ENCODE measurements around the gene RIMBP2.

RIMBP2 gene

GRCh38 chr12:130673036-130673705 is 42.9 kb downstream of the RIMBP2 start:
- no peak for DNase-seq (ENCODE audit: low read depth)
- TF ChIP-seq, protein P1, sequence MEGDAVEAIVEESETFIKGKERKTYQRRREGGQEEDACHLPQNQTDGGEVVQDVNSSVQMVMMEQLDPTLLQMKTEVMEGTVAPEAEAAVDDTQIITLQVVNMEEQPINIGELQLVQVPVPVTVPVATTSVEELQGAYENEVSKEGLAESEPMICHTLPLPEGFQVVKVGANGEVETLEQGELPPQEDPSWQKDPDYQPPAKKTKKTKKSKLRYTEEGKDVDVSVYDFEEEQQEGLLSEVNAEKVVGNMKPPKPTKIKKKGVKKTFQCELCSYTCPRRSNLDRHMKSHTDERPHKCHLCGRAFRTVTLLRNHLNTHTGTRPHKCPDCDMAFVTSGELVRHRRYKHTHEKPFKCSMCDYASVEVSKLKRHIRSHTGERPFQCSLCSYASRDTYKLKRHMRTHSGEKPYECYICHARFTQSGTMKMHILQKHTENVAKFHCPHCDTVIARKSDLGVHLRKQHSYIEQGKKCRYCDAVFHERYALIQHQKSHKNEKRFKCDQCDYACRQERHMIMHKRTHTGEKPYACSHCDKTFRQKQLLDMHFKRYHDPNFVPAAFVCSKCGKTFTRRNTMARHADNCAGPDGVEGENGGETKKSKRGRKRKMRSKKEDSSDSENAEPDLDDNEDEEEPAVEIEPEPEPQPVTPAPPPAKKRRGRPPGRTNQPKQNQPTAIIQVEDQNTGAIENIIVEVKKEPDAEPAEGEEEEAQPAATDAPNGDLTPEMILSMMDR (IDR thresholded peaks at IDR 0.05; ENCODE audit: insufficient read depth, low read depth, low read length, missing control alignments): no peak
- no peak overlapping the region for H3K4me3 ChIP-seq (ENCODE audit: low read depth, low read length)

GRCh38 chr12:130672089-130672820 is 43.8 kb downstream of the RIMBP2 start:
- DNase-seq (ENCODE audit: low read depth): no peak
- TF ChIP-seq, protein P1 (IDR thresholded peaks at IDR 0.05; ENCODE audit: insufficient read depth, low read depth, low read length, missing control alignments): no peak
- H3K4me3 ChIP-seq (ENCODE audit: low read depth, low read length): no peak overlapping the region

DNA sequence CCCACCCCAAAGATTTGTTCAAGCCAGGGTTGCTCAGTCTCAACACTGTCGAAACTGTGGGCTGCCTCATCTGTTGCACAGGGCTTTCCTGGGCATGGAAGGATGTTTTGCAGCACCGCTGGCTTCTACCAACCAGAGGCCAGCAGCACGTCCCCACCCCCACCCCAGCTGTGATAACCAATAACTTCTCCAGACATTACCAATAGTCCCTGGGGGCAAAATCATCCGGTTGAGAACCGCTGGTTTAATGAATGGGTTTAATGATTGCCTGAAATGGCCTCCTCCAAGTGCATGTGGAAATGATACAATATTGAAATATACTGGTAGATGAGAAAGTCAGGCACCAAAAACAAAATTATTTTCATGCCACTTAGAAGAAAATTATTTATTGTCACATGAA is 44.5 kb downstream of the RIMBP2 start:
- no peak for DNase-seq (ENCODE audit: low read depth)
- TF ChIP-seq, protein P1 (IDR thresholded peaks at IDR 0.05; ENCODE audit: insufficient read depth, low read depth, low read length, missing control alignments): no peak
- no peak overlapping the region for H3K4me3 ChIP-seq (ENCODE audit: low read depth, low read length)

DNA sequence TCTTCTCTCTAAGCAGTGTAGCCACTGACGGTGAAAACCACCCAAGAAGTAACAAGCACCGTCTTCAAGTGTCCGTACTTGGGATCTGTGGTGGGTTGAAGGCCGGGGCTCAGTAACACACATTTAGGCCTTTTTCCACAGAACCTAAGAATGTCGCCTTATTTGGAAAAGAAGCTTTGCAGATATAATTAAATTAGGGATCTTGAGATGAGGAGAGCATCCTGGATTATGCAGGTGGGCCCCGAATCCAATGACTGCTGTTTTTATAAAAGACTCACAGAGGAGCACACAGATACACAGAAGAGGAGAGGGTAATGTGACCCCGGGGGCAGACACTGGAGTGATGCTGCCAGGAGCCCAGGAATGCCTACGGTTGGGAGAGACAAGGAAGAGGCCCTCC is 46.3 kb downstream of the RIMBP2 start:
- TF ChIP-seq, protein P1 (IDR thresholded peaks at IDR 0.05; ENCODE audit: insufficient read depth, low read depth, low read length, missing control alignments): no peak
- DNase-seq (ENCODE audit: low read depth): no peak
- no peak overlapping the region for H3K4me3 ChIP-seq (ENCODE audit: low read depth, low read length)

GRCh38 chr12:130669205-130669557 is 46.9 kb downstream of the RIMBP2 start:
- DNase-seq (ENCODE audit: low read depth): no peak
- TF ChIP-seq, protein P1 (IDR thresholded peaks at IDR 0.05; ENCODE audit: insufficient read depth, low read depth, low read length, missing control alignments): no peak
- H3K4me3 ChIP-seq (ENCODE audit: low read depth, low read length): no peak overlapping the region

DNA sequence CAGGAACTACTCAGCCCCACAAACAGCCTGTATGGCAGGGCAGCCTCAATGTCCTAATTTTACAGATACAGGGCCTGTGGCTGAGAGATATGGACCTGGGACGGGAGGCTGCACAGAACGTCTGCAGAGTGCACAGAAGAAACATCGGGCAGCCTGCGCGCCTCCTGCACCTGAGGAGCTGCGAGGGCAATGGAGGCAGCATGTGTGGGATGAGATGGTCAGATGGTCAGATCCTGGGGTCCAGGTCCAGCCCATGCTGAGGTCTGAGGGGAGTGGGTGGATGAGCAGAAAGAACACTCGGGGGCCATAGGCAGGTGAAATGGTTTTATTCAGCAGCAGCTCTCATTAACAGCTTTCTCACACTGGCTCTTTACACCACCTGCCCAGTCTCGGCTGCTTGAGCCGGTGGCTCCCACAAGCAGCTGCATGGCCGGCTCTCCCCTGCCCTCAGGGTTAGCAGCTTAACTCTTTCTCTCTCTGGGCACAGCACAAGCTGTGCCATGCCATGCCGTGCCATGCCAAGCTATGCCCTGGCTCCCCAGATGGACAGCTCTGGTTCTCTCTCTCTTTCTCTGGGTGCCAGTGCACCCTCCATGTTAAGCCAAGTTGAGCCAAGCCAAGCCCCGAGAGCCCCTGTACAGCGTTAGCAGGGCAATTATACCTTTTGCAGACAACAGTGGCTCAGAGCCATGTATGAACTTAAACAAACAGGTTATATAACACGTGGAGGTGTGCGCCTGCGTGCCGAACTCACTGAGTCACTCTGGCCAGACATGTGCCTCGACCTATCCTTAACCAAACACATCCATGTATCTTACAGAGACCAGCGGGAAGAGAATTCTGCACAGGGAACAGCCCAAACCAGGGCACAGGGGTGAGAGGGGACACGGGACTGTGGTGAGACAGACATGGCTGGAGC is 47.6 kb downstream of the RIMBP2 start:
- no peak for DNase-seq (ENCODE audit: low read depth)
- TF ChIP-seq, protein P1 (IDR thresholded peaks at IDR 0.05; ENCODE audit: insufficient read depth, low read depth, low read length, missing control alignments): no peak
- H3K4me3 ChIP-seq (ENCODE audit: low read depth, low read length): no peak overlapping the region

Data from GM12865 (cell line).